ENCODE data around the gene COL4A2.
"Not testable (repeated sequence)": the region's sequence is repeated elsewhere in the genome, so short reads cannot be mapped to it uniquely, and the experiment has no call there.

The COL4A2 gene

DNA sequence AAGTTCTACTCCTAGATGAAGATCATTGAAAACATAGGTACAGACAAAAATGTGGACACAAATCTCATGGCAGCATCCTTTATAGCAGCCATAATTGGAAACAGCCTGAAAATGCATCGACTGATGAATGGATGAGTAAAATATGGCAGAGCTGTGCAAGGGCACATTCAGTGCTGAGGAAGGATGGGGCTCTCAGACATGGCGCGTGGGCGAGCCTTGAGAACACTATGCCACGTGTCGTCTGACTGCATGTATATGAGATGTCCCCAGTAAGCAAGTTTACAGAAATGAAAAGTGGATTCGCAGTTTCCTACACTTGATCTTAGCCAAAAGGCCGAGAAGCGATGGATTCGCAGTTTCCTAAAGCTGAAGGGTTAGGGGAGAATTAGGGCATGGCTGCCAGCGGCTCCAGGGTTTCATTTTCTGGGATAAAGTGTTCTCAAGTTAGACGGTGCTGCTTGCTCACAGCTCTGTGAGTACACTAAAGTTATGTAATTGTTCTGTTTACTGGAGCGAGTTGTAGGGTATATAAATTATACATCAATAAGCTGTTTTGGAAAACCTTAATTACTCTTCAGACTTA, 176.4 kb downstream of the COL4A2 start:
- no peak for DNase-seq

DNA sequence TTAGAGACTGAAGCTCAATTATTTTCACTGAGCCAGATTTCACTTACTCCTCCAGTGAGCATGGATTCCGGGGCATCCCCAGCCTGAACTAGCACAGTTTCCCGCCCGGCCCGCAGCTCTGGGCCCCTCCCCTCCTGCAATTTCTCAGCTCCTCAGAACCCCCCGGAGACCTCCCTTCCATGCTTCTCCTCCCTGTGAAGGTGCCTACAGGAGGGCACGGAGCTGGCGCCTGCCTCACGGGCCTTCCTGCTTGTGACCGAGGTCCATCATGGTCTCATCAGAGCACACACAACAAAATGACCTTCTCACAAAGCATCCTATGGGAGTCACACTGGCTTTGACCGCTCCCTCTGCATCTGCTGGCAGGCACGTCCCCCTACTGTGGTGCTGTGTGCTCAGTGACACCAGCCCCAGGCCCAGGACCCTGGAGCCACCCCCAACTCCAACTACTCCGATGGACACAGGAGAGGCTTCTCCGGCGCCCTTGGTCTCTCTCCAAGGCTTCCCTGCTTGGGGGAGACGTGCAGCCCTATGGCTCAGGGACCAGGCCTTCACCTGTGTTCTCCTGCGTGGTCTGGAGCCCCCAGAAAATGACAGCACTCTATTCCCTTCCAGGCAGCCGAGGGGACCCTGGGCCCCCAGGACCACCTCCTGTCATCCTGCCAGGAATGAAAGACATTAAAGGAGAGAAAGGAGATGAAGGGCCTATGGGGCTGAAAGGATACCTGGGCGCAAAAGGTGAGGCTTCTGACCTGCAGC, 177.4 kb downstream of the COL4A2 start:
- no peak for DNase-seq

DNA sequence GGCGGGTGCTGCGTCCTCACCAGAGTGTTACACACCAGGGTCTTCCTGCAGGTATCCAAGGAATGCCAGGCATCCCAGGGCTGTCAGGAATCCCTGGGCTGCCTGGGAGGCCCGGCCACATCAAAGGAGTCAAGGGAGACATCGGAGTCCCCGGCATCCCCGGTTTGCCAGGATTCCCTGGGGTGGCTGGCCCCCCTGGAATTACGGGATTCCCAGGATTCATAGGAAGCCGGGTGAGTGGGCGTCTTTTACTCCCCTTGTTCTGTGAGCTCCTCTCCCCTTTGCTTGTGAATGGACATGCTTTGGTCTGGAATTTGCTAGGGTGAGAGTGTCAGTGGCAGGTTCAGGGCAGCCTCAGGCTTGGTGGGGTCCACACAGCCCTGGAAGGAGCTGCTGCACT, 178.5 kb downstream of the COL4A2 start:
- DNase-seq: no peak

DNA sequence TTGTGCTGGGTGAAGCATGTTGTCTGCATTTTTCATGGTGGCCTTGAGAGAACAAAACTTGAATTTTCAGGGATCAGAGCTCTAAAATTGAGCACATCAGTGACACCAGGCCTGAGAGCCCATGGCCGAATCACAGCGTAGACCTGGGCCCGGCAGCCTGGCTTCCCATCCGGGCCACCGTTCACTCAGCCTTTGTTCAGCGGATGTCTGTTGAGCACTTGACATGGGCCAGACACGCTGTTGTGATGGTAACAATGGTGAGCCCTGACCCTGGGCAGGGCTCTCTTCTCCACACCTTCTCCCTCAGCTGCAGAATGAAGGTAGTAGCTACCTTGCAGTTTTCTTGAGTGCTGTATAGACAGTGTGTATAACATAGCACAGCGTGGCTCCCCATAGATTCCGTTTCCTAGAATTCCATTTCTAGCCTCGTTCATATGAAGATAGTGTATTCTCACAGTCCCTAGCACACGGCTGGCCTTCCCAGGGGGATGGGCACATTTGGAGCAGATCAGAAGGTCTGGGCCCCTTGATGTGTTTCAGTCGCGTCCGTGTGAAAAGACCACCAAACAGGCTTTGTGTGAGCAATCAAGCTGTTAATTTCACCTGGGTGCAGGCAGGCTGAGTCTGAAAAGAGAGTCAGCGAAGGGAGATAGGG, 179.1 kb downstream of the COL4A2 start:
- DNase-seq: no peak

DNA sequence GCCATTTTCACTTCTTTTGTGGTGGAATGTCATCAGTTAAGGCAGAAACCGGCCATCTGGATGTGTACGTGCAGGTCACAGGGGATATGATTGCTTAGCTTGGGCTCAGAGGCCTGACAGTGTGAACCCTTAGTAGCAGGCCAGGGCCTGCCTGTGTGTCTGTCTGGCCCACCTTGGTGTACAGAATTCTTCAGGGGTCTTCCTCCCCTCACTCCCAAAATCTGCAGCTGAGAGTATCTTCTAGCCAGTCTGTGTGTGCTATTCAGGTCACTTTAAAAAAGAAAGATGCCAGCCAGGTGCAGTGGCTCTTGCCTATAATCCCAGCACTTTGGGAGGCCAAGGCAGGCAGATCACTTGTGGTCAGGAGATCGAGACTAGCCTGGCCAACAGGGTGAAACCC, 179.8 kb downstream of the COL4A2 start:
- DNase-seq: not testable (repeated sequence)

DNA sequence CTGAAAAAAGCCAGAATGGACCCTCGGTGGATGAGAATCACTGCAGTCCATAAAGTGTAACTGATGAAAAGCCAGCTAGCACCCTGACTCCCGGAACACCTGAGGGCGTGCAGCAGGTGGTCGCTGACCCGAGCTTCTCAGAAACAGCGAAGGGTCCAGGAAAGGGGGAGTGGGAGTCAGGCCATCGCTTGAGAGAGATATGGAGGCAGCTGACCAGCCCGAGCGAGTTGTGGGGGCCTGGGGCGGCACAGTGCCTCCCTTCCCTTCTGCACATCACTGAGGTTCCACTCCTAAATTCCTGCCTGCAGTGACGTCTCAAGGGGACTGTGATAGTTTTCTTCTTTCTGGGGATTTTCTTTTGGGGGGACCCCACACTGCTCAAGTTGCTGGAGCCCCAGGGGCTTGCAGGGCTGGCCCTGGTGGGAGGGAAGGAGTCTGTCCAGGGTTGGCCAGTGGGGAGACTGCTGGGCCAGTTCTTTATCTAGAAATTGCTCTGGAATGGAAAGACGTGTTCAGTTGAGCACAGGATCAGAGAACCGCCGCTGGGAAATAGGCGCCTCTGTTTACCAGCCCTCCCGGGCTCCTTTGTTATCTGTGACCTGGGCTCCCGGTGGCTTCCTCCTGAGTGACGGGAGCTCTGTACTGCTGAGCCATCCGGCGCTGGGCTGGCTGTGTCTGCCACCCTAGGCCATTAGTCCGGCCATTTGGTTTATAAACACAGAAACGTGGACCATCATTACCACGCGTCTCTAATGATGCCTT, 183.1 kb downstream of the COL4A2 start:
- no peak for DNase-seq

DNA sequence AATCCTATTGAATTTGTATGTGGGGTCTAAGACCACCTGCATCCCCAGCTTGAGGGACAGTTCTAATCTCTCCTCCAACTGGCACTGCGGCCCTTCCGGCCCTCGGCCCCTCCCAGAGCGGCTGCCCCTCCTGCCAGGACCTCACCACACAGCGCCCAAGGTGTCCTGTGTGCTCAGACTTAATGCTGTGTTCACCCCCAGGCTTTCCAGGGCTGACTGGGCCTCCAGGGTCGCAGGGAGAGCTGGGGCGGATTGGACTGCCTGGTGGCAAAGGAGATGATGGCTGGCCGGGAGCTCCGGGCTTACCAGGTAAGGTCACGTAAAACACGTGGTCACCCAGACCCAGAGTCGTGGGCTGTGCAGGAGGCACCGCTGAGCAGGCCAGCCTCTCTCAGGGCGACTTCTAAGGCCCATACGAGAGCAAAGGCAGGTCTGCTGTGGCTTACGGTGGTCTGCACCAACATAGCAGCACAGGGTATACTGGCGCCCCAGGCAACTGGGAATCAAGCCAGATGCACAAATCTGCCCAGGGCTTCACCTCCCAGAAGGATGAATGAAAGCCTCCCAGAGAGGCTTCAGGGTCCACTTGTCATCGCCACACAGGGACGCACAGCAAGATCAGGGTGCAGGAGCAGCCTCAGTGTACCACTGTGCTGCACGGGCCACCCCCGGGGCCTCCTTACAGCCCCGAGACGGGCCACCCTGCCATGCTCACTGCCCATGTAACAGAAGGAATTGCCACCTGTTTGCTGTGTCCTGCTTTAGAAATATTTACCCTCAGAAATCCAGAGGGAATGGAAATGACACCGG, 185.0 kb downstream of the COL4A2 start:
- DNase-seq: no peak

DNA sequence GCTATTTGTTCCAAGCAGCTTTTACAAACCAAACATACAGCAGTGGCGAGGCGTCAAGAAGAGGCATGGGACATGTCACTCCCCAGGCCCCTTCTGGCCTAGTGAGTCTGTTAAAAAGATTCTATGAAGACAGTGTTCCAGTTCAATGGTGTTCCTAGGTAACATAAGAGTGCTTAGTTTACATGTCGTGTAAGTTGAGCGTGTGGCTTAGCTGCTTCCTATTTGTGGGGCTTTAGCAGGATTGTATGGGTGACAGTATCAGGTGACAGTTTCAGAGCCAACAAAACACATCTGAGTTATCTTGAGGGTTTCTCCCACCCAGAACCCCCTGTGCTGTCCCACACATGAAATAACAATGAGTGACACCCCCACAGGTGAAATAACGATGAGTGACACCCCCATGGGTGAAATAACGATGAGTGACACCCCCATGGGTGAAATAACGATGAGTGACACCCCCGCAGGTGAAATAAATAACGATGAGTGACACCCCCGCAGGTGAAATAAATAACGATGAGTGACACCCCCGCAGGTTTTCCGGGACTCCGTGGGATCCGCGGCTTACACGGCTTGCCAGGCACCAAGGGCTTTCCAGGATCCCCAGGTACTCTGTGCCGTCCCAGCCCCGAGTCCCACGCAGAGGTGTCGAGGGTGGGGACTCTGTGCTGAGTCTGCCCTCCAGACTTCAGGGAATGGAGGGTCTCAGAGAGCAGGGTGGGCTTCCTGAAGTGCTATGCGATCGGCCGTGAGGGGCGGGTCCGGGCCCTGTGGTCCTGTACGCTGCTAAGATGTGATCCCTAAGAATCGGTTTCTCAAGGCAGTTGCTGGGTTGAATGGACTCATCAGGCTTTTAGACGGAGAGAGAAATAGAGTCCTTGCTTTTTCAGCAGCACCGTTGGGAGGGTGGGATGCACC, 185.9 kb downstream of the COL4A2 start:
- no peak for DNase-seq

DNA sequence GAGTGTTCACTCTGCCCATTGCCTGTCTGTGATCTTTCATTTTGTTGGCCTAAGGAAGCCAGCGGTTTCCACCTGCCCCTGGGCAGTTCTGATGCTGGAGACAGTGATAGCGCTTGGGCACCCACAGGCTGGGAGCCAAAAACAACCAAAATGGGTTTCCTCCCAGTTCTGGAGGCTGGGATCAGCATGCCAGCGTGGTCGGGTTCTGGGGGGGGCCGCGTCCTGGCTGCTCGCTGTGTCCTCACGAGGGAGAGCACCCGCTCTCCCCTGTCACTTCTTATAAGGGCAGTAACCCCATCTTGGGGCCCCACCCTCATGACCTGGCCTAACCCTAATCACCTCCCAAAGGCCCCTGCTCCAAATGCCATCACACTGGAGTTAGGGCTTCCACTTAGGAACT, 186.5 kb downstream of the COL4A2 start:
- no peak for DNase-seq

DNA sequence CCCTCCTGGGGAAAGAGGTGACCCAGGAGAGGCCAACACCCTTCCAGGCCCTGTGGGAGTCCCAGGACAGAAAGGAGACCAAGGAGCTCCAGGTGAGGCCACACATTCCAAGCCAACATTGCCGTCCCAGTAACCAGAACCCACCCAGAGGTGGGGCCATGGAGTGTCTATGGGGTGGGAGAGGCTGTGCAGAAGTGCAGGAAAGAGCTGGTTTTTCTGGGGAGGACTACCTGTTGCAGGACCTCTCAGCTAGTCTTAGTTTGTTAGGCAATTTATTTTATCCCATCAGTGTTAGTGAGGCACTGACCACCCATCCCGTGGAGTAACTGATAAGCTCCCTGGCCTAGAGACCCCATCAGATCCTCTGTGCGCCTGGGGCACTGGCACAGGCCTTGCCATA, 188.3 kb downstream of the COL4A2 start:
- no peak for DNase-seq

DNA sequence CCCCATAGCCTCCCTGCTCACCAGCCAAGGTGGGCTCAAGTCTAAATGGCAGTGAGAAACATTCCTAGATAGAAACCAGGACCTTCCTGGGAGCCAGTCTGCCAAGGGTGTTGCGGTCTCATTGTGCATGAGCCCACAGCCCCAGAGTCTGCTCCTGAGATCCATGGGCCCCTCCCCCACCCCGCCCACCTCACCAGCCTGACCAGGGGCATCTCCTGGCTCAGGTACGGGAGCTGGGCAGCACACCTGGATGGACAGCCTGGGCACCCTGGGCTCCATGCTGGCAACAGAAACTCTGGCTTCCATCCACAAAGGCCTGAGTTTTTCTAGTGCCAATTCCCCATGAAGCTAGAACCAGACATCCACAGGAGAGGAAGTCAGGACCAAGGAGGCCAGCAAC, 188.8 kb downstream of the COL4A2 start:
- no peak for DNase-seq

DNA sequence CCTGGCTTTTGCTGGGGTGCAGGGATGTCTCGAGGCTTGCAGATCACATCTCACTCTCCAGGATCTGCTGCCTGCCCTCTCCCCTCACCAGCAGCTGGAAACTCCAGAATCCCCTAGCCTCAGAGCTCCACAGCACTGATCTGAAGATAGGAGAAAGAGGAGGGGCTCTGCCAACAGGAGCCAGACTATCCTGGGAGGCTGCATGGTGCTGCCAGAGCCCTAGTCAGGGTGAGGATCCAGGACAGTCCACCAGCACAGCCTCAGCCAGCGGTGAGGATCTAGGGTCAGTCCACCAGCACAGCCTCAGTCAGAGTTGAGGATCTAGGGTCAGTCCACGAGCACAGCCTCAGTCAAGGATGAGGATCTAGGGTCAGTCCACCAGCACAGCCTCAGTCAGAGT, 189.2 kb downstream of the COL4A2 start:
- no peak for DNase-seq

DNA sequence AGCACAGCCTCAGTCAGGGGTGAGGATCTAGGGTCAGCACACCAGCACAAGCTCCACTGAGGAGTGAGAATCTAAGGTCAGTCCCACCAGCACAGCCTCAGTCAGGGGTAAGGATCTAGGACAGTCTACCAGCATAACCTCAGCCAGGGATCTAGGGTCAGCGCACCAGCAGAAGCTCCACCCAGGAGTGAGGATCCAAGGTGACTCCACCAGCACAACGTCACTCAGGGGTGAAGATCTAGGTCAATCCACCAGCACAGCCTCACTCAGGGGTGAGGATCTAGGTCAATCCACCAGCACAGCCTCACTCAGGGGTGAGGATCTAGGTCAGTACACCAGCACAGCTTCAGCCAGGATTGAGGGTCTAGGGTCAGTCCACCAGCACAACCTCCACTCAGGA, 189.9 kb downstream of the COL4A2 start:
- no peak for DNase-seq

DNA sequence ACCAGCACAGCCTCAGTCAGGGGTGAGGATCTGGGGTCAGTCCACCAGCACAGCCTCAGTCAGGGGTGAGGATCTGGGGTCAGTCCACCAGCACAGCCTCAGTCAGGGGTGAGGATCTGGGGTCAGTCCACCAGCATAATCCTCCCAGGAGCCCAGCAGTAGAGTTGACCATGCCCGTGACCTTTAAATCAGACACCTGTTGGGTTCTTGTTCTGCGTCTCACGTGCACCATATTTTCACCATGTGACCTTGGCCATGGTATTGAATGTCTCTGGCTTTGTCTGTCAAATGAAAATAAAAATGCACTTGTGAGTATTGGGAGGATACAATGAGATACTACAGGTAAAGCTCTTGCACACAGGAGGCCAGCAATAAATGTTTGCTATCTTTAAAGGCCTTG, 190.8 kb downstream of the COL4A2 start:
- not testable (repeated sequence) for DNase-seq

DNA sequence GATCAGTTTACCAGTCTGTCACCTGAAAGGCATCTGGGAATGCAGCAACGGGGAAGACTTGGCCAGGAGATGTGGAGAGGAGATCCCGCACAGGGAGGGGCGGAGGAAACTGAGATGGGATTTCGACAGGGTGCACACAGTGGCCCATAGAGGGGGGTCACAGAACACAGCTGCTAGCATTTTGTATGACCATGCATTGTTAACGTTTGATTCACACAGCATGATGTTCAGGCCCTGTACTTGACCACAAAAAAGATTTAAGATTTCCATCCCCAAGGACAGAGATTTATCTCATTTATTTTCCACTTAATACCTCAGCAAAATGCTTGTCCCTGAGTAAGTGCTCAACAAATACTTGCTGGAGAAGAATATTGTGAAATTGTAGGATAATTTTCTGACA, 191.2 kb downstream of the COL4A2 start:
- no peak for DNase-seq

DNA sequence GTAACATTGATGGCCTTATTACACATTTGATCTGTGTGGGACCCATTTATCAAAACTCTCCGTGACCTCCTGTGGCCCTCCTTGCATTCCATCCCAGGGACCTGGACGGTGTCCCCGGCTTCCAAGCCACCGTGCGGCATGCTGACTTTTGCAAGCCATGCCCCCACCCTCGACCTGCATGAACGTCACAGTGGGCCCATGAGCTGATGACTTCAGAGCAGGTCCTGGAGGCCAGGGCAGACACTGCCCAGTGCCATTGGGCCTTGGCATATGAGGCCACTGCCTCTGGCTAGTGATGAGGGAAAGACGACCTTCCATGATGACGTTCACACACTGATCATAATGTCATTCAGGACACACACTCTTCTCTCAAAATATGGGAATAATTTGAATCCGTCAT, 191.7 kb downstream of the COL4A2 start:
- no peak for DNase-seq

DNA sequence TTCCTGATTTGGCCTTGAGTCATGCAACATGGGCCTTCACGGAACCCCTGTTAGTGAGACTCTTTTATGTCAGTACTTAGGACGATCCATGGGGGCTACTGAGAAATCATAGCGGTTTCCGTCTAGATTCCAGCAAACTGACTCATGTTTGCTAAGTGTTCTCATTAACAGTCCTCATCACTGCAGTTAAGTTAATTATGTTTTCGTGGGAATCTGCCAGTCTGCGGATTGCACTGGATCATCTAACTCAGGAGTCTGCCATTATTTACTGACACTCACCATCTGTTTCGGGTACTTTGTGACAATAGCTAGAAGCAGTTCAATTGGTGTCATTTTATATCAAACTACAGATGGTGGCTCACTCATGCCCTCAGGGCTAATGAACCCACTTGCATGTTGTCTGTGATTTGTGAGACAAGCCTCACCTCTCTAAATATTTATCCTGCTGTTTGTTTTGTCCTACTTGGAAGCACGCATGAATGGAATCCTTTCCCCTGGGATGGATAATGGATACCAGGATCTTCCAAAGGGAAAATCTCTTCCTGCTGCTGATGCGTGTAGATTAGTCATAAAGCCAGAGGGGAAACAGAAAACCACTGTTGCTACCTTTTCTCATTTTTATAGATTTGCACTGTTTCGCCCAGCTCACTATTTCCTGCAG, 192.7 kb downstream of the COL4A2 start:
- DNase-seq: peak; percentile 23 to 35

DNA sequence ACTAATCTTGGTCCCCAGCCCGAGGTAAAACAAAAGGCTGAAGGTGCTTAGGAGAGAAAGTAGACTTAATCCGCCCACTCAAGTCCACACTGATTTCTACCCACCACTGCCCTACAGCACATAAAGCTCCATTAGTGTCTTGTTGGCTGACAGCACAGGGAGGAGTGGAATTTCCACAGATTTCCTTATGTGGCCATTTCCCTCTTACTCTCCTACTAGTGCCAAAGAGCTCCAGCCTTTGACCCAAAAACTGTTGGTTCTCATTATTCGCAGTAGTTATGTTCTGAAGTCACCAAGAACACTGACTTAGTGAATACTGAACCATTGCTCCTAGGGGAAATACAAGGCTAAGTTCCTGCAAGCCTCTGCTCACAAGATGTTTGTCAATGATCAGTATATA, 193.3 kb downstream of the COL4A2 start:
- no peak for DNase-seq

DNA sequence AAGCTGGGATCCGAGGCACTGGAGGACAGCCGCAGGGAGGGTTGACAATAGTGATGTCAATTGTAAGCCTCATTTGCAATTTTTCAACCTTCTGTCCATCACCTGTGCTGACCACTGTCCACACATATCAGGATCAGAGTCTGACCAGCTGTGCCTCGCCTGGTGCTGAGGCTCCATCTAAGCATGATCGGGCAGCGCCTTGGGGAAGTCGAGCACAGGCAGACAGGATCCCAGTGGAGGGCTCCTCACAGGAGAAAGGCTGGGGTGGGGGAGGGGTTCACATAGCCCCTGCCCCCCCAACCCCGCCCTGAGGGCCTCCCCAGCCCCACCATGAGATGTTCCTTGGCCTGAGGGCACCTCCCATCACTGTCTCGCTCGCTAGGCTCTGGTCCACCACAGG, 194.1 kb downstream of the COL4A2 start:
- DNase-seq: no peak

DNA sequence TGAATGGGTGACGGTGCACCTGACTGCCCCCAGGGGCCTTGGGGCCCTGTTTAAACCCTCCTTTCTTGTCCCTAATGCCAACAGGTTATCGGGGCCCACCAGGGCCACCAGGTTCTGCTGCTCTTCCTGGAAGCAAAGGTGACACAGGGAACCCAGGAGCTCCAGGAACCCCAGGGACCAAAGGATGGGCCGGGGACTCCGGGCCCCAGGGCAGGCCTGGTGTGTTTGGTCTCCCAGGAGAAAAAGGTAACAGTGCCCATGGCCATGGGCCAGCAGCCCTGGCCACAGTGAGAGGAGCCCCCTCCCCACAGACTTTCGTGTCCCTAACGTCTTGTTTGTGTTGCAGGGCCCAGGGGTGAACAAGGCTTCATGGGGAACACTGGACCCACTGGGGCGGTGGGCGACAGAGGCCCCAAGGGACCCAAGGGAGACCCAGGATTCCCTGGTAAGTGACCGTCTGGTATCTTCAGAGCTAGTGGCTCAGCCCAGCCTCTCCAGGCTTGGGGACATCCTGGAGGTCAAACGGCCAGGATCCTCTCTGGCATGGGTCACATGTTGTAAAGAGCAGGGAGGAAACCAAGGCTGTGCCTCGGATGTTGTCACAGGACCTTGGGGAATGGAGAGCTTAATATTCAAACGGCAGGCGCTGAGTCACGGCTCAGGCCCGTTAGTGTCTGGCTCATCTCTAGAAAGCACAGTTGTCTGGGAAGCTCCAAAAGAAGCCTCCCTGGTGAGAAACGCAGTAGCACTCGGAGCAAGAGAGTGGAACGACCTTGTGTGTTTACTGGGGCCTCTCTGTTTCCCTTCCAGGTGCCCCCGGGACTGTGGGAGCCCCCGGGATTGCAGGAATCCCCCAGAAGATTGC, 196.2 kb downstream of the COL4A2 start:
- DNase-seq: peak in 1 of 2 experiments; percentile 48

Measured in SHP77 (cell line).